CD4-positive, CD25-positive, alpha-beta regulatory T cell (primary cell): Measurements from ENCODE around the gene SOCS7. TPM values are rescaled to one million over a fixed set of nuclear protein-coding genes. Genes with fewer than 3 reads are reported as not detected.

ENCODE experiments used
- ATAC-seq, 2 donors: fragments of 150-1000 bp; cut with Tn5 transposase; one replicate each; pipeline ENCODE4 v1.10.0; 2021; ENCODE audit warnings: low read depth in 2 of 2, moderate number of reproducible peaks in 2 of 2, moderate library complexity in 1 of 2
- DNase-seq, 3 donors: peaks; one replicate each; pipeline versions ENCODE4 v3.0.0 to v3.0.0-alpha.2; 2012 to 2022; ENCODE audit warnings: mixed read lengths in 1 of 3
- H3K27ac ChIP-seq: one replicate; pipeline ENCODE4 v1.7.0; 2013; ENCODE audit warnings: mild to moderate bottlenecking, low read length; ENCODE audit not compliant: insufficient read depth, poor library complexity, severe bottlenecking
- H3K27me3 ChIP-seq: one replicate; pipeline ENCODE4 v1.7.0; 2013; ENCODE audit warnings: low read length; ENCODE audit not compliant: control insufficient read depth, insufficient read depth
- H3K36me3 ChIP-seq: one replicate; pipeline ENCODE4 v1.7.0; 2013; ENCODE audit warnings: mild to moderate bottlenecking, low read length, moderate library complexity; ENCODE audit not compliant: control insufficient read depth, insufficient read depth
- H3K4me1 ChIP-seq: 2 replicates; pipeline ENCODE4 v1.7.0; 2013; ENCODE audit warnings: mild to moderate bottlenecking, low read length; ENCODE audit not compliant: insufficient read depth, control insufficient read depth, poor library complexity, severe bottlenecking
- H3K4me3 ChIP-seq: one replicate; pipeline ENCODE4 v1.7.0; 2013; ENCODE audit warnings: low read depth, mild to moderate bottlenecking, low read length, moderate library complexity
- H3K9me3 ChIP-seq, 2 experiments: 1 replicate in 1 of 2; 2 replicates in 1 of 2; pipeline ENCODE4 v1.7.0; 2013; ENCODE audit warnings: low read length in 2 of 2, mild to moderate bottlenecking in 1 of 2, moderate library complexity in 1 of 2; ENCODE audit not compliant: control insufficient read depth in 2 of 2
- H3K27ac Mint-ChIP-seq, 3 donors: one replicate each; pipeline ENCODE4 v1.8.0; 2020 to 2022; ENCODE audit warnings: mild to moderate bottlenecking in 3 of 3, mixed read lengths in 3 of 3, moderate library complexity in 2 of 3
- H3K27me3 Mint-ChIP-seq: one replicate; pipeline ENCODE4 v1.8.0; 2022; ENCODE audit warnings: mild to moderate bottlenecking, mixed read lengths
- H3K36me3 Mint-ChIP-seq: one replicate; pipeline ENCODE4 v1.8.0; 2020; ENCODE audit warnings: mixed read lengths
- H3K4me1 Mint-ChIP-seq, 4 donors: one replicate each; pipeline ENCODE4 v1.8.0; 2020 to 2022; ENCODE audit warnings: mixed read lengths in 4 of 4, mild to moderate bottlenecking in 1 of 4
- H3K4me3 Mint-ChIP-seq, 4 donors: one replicate each; pipeline ENCODE4 v1.8.0; 2020 to 2022; ENCODE audit warnings: mild to moderate bottlenecking in 4 of 4, mixed read lengths in 4 of 4, moderate library complexity in 3 of 4
- H3K9me3 Mint-ChIP-seq, 7 donors: one replicate each; pipeline ENCODE4 v1.8.0; 2020 to 2022; ENCODE audit warnings: mixed read lengths in 7 of 7, mild to moderate bottlenecking in 3 of 7, moderate library complexity in 2 of 7
- polyA plus RNA-seq, 4 donors: library from polyadenylated mRNA; unstranded; fragments of 300-500 nt; fragmentation: Illumina TruSeq; gene quantifications; one replicate each; pipeline ENCODE4 v1.2.3, GENCODE V29; 2021
- total RNA-seq: library from RNA; stranded (reverse); gene quantifications from one replicate; pipeline ENCODE4 v1.2.3, GENCODE V29; 2022

The SOCS7 gene
- total and polyA plus RNA-seq, 5 donors from 2014 or later: 0.32 to 14.4 (median 0.41) TPM

DNA sequence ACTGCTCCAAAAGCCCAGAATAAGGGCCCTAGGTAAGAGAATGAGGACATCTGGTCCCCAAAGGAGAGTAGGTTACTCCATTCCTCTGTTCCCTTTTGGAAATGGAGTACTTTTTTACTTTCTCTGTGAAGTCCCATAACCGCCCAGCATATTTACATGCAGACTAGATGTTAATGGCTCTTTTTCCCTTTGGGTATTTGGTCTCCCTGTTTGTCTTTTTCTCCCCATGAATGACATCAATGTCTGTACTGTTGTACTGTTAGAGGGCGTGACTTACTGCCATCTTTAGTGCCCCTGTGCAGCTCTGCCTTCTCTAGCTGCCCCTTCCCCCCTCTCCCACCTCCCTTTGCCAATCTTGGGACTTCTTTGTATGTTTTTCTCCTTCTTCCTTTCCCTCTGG lies 26.9 kb upstream of the SOCS7 start:
- ATAC-seq: no peak
- H3K4me3 Mint-ChIP-seq: no peak overlapping the region
- Histone ChIP-seq H3K9me3 (no peaks in the 10 kb centered on the region), H3K27me3 (no peaks in the 10 kb centered on the region), H3K4me1 (no peaks in the 10 kb centered on the region), H3K27ac (no peak overlapping the region), H3K4me3 (no peak overlapping the region), H3K36me3 (peaks cover 3% of the 10 kb centered on the region)
- H3K27me3 Mint-ChIP-seq: no peaks in the 10 kb centered on the region
- H3K9me3 Mint-ChIP-seq: no peaks in the 10 kb centered on the region
- DNase-seq: no peak
- H3K27ac Mint-ChIP-seq: peak overlapping the region in 1 of 3 donors; percentile 79
- H3K36me3 Mint-ChIP-seq: peaks cover 16% of the 10 kb centered on the region
- peaks cover 0 to 6% (median 3%) of the 10 kb centered on the region in 4 donors for H3K4me1 Mint-ChIP-seq

DNA sequence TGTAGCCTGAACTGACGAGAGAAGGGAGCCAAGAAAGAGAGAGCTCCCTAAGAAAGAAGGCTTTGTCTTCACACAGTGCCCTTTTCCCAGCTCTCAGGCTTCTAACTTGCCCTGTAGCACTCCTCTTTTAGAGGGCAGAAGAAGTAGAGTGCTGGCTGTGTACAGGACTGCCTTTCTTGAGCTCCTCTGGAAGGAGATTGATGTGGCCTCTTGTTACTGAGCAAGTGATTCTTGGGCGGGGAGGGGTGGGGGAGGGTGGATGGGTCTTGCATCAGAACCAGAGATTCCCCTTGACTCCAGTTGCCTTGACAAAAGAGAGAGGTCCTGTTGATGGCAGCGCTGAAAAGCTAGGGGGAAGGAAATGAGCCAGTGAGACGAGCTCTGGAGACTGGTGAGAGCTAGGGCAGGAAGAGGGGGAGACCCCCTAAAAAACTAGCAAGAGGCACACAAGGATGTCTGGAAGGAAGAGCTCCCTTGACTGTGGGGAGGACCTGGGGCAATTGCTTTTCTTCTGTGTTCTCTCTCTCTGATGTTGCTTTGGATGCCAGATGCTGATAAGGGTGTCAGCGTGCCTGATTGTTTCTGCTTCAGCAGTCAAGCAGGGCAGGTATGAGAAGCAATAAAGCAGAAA lies 26.3 kb upstream of the SOCS7 start:
- no peak overlapping the region for H3K4me3 ChIP-seq
- no peak for ATAC-seq
- H3K27ac ChIP-seq: no peak overlapping the region
- H3K9me3 ChIP-seq: no peaks in the 10 kb centered on the region
- no peak for DNase-seq
- Mint-ChIP-seq H3K9me3 (peaks cover 0 to under 1% (median 0%) of the 10 kb centered on the region in 7 donors), H3K27ac (peak overlapping the region in 2 of 3 donors; percentile 29 to 79), H3K27me3 (no peaks in the 10 kb centered on the region), H3K4me1 (peaks cover 0 to 6% (median 2%) of the 10 kb centered on the region in 4 donors), H3K4me3 (no peak overlapping the region), H3K36me3 (peaks cover 16% of the 10 kb centered on the region)
- no peaks in the 10 kb centered on the region for H3K27me3 ChIP-seq
- H3K4me1 ChIP-seq: no peaks in the 10 kb centered on the region
- peaks cover 3% of the 10 kb centered on the region for H3K36me3 ChIP-seq

DNA sequence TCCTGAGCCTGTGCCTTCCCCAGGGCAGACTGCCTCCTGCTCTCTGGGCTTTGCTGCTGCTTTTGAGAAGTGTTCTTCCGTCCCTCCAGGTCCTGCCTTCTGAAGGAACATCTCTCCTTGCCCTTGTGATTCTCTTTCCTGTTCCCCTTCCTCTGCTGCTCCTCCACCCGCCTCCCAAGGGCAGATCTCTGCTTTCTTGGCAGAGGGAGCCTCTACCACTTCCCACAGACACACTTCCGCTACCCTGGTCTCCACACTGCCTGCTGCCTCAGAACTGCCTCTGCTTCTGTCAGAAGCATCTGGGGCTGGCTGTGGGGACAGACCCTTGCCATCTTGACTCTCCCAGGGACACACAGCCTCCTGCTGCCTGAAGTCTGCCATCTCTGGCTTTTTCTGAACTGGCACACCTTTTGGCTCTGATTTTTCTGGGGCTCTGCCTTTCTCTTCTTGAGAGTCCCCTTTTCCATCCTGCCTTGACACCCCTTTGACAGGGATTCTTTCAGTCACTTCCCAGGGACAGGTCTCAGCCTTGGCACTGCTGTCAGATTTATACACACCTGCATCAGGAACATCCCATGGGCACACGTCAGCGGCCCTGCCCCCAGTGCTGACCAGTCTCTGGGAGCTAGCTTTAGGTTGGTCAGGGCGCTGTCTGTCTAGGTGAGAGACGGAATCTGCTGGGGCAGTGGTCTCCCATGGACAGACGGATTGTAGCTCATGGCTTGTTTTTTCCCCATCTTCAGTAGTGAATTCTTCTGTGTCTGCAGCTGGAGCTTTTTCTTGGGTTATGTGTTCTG lies 24.4 kb upstream of the SOCS7 start:
- DNase-seq (no peak), ATAC-seq (no peak)
- Mint-ChIP-seq H3K36me3 (peaks cover 9% of the 10 kb centered on the region), H3K27me3 (no peaks in the 10 kb centered on the region), H3K27ac (peak overlapping the region in 2 of 3 donors; percentile 13 to 73), H3K4me3 (no peak overlapping the region), H3K9me3 (peaks cover 0 to 1% (median 0%) of the 10 kb centered on the region in 7 donors), H3K4me1 (peaks cover 0 to 6% (median under 1%) of the 10 kb centered on the region in 4 donors)
- Histone ChIP-seq H3K4me1 (no peaks in the 10 kb centered on the region), H3K4me3 (no peak overlapping the region), H3K36me3 (peaks cover 3% of the 10 kb centered on the region), H3K27me3 (no peaks in the 10 kb centered on the region), H3K9me3 (no peaks in the 10 kb centered on the region), H3K27ac (no peak overlapping the region)

DNA sequence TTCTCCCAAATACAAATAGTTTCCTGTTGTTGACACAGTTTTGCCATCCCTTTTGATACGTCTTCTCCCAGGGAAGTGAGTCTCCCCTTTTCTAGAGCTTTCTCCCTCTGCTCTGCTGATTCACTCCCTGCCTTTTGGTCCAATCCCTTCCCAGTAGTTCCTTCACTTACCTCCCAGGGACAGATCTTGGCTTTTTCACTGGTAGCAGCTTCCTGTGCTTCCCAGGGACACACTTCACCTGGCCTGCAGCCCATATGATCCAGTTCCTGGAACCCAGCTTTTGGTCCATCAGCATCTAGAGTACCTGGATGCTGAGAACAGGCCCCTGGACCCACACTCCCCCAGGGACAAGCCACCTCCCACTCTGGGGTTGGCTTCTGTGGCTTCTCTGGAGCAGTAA lies 23.7 kb upstream of the SOCS7 start:
- no peaks in the 10 kb centered on the region for H3K9me3 ChIP-seq
- no peaks in the 10 kb centered on the region for H3K27me3 Mint-ChIP-seq
- no peak overlapping the region for H3K4me3 ChIP-seq
- H3K4me3 Mint-ChIP-seq: no peak overlapping the region
- no peaks in the 10 kb centered on the region for H3K4me1 ChIP-seq
- no peak overlapping the region for H3K27ac ChIP-seq
- H3K27ac Mint-ChIP-seq: peak overlapping the region in 1 of 3 donors; percentile 73
- H3K4me1 Mint-ChIP-seq: peaks cover 0 to 6% (median under 1%) of the 10 kb centered on the region in 4 donors
- no peak for ATAC-seq
- peaks cover 0 to 1% (median 0%) of the 10 kb centered on the region in 7 donors for H3K9me3 Mint-ChIP-seq
- H3K27me3 ChIP-seq: no peaks in the 10 kb centered on the region
- DNase-seq: no peak
- H3K36me3 ChIP-seq: peaks cover 3% of the 10 kb centered on the region
- peaks cover 6% of the 10 kb centered on the region for H3K36me3 Mint-ChIP-seq

DNA sequence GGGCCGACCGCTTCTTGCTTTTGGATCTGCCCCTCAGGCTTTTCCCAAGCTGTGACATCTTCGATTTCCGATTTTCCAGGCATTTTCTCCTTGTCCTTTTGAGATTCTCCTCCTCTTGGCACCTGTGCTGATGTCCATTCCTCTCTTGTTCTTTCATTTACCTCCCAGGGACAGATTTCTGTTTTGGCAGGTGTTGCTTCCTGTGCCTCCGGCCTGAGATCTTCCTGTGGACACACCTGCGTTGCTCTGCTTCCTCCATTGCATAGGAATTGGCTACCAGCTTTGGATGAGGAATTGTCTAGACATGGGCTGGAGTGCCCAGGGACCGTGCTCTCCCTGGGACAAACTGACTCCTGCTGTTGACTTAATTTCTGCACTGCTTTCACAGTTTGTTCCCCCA lies 23.0 kb upstream of the SOCS7 start:
- no peaks in the 10 kb centered on the region for H3K36me3 ChIP-seq
- no peak overlapping the region for H3K4me3 ChIP-seq
- H3K36me3 Mint-ChIP-seq: peaks cover 3% of the 10 kb centered on the region
- peaks cover 0 to 1% (median 0%) of the 10 kb centered on the region in 7 donors for H3K9me3 Mint-ChIP-seq
- no peaks in the 10 kb centered on the region for H3K27me3 Mint-ChIP-seq
- no peaks in the 10 kb centered on the region for H3K4me1 ChIP-seq
- ATAC-seq (no peak), DNase-seq (no peak)
- no peaks in the 10 kb centered on the region for H3K9me3 ChIP-seq
- H3K27me3 ChIP-seq: no peaks in the 10 kb centered on the region
- no peak overlapping the region for H3K27ac Mint-ChIP-seq
- no peak overlapping the region for H3K4me3 Mint-ChIP-seq
- H3K27ac ChIP-seq: no peak overlapping the region
- peaks cover 0 to 6% (median under 1%) of the 10 kb centered on the region in 4 donors for H3K4me1 Mint-ChIP-seq

DNA sequence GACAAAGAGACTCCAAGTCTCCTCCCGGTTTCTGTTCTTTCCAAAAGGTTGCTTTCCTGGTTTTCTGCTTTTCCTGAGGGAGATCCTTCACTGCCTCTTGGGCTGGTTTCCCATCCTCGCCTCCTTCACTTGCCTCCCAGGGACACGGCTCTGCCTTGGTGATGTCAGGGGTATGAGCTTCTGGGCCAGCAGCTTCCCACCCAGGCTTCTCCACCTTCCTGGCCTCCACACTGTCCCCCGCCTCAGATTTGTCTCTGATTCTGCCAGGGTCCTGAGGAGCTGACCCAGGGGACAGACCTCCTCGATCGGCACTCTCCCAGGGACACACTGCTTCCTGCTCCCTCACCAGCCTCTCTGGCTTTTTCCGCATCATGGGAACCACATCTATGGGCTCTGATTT lies 22.4 kb upstream of the SOCS7 start:
- no peak overlapping the region for H3K4me3 ChIP-seq
- Mint-ChIP-seq H3K27me3 (no peaks in the 10 kb centered on the region), H3K36me3 (no peaks in the 10 kb centered on the region), H3K27ac (no peak overlapping the region), H3K9me3 (peaks cover 0 to 1% (median 0%) of the 10 kb centered on the region in 7 donors), H3K4me1 (peaks cover 0 to 6% (median under 1%) of the 10 kb centered on the region in 4 donors), H3K4me3 (no peak overlapping the region)
- no peaks in the 10 kb centered on the region for H3K36me3 ChIP-seq
- no peak overlapping the region for H3K27ac ChIP-seq
- H3K27me3 ChIP-seq: no peaks in the 10 kb centered on the region
- DNase-seq: no peak
- H3K9me3 ChIP-seq: no peaks in the 10 kb centered on the region
- H3K4me1 ChIP-seq: no peaks in the 10 kb centered on the region
- ATAC-seq: no peak

DNA sequence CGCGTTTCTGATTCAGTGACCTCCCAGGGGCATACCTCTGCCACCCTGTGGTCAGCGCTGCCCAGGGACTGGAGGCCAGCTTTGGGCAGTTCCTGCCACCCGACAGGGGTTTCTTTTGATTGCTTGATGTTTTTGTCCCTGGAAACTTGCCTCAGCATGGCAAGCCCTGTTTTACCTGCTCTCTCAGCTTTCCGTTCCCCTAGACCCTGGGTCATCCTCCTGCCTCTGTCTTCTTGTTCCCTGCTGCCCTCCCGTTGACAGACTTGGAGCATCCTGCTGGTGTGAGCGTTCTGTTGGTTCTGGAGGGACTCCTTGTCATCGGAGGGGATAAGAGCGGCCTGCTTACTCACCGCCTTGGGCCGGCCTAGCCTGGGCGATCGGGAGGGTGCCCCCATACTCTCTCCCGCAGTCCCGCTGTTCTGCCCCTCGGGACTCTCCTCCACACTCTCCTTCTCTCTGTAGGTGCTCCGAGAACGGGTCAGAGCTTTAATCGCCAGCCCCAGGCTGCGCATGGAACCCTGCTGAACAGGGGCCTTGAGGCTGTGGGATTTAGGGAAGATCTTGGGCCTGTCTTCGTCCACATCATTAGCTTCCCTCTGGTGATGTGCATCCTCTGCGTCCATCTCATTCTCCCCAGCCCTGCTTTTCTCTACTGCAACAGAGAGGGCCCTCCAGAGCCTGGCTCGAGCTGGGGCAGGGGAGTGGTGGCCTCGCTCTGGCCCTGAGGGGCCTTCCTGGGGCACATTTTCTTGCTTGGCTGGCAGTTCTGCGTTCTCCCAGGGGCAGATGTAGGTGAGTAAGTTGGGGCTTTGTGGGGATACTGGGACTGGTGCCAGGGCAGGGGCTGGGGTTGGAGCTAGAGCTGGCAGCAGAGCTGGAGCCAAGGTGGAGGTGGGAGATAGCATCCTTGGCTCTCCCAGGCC lies 21.6 kb upstream of the SOCS7 start:
- no peaks in the 10 kb centered on the region for H3K36me3 Mint-ChIP-seq
- no peaks in the 10 kb centered on the region for H3K27me3 ChIP-seq
- H3K4me1 ChIP-seq: no peaks in the 10 kb centered on the region
- DNase-seq (no peak), ATAC-seq (no peak)
- no peak overlapping the region for H3K4me3 ChIP-seq
- H3K4me3 Mint-ChIP-seq: no peak overlapping the region
- no peaks in the 10 kb centered on the region for H3K27me3 Mint-ChIP-seq
- H3K27ac ChIP-seq: no peak overlapping the region
- H3K9me3 Mint-ChIP-seq: peaks cover 0 to 1% (median 0%) of the 10 kb centered on the region in 7 donors
- H3K36me3 ChIP-seq: no peaks in the 10 kb centered on the region
- H3K27ac Mint-ChIP-seq: no peak overlapping the region
- peaks cover 0 to 6% (median under 1%) of the 10 kb centered on the region in 4 donors for H3K4me1 Mint-ChIP-seq
- H3K9me3 ChIP-seq: no peaks in the 10 kb centered on the region
